GM19324 (cell line): ENCODE measurements around the gene PDK3.

Source experiments
- ATAC-seq: cut with Tn5 transposase; IDR thresholded peaks from one replicate; pipeline ENCODE4 v1.9.1; 2021; ENCODE audit warnings: mild to moderate bottlenecking, moderate library complexity; ENCODE audit not compliant: unreplicated experiment, low FRiP score

PDK3 gene

DNA sequence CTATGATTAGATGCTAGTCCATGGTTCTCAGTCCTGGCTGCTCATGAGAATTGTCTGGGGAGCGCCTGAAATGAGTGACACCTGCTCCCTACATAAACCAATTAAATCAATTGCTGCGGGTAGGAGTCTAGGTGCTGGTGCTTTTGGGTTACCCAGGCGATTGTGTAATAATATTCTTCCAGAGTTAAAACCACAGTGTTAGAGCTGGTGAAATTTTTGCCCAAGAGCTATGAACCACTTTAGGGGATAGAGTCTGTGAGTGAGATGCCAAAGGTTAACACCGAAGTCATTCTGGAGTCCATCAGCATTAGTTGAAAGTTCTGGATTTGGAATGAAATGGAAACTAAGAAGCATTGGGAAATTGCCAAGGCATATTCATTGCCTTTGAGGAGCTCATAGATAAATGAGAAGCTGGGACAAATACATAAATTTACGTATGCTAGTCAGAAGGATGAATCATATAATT, 15.3 kb downstream of the PDK3 start:
- peak; percentile 34 for ATAC-seq

DNA sequence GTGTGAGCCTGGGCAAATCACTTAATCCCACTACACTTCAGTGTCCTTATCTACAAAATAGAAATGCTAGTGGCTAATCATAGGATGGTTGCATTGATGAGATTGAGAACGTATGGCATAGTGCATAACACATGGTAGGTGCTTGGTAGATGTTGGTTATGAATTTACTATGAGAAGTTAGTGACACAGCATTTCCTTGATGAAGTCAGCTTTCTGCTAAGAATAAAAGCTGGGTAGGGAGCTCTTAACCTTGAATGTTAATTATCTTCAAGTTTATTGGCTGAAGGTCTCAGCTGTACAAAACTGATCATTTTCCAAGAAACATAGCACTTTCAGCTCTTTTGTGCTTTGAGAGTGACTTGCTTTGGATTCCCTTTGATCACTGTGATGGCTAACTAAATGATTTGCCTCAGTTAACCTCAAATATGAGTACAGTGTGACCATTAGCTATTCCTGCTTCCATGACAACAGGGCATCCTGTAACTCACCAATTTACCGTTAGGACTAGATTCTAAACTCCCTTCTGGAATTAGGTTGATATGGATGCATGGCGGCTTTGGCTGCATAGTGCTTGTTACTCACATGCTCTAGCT, 17.8 kb downstream of the PDK3 start:
- no peak for ATAC-seq

DNA sequence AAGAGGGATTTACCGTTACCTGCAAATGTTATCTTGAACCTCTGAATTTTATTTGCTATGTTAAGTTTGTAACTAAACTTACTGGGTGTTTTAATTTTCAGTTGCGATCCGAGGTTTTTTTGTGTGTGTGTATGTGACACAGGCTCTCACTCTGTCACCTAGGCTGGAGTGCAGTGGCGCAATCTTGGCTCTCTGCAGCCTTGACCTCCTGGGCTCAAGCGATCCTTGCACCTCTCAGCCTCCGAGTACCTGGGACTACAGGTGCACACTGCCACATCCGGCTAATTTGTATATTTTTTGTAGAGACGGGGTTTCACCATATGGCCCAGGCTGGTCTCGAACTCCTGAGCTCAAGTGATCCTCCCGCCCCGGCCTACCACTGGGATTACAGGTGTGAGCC, 18.5 kb downstream of the PDK3 start:
- no peak for ATAC-seq

- ATAC-seq: no peak
Observed at GRCh38 chrX:24485323-24485722, 20.2 kb downstream of the PDK3 start.

- no peak for ATAC-seq
Observed at GRCh38 chrX:24485976-24486680, 21.0 kb downstream of the PDK3 start.

- ATAC-seq: no peak
Observed at GRCh38 chrX:24487571-24487970, 22.5 kb downstream of the PDK3 start.

DNA sequence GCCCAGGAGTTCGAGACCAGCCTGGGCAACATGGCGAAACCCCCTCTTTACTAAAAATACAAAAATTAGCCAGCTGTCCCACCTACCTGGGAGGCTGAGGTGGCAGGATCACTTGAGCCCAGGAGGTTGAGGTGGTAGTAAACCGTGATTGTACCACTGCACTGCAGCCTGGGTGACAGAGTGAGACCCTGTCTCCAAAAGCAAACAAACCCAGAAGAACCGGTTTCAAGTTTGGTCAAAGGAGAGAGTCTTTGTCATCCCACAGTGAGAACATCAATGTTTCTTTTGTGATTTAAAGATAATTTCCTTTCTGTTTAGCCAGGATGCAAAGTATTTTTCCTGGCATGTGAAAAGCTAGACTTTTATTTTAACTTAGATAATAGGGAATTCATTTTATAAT, 26.7 kb downstream of the PDK3 start:
- no peak for ATAC-seq

DNA sequence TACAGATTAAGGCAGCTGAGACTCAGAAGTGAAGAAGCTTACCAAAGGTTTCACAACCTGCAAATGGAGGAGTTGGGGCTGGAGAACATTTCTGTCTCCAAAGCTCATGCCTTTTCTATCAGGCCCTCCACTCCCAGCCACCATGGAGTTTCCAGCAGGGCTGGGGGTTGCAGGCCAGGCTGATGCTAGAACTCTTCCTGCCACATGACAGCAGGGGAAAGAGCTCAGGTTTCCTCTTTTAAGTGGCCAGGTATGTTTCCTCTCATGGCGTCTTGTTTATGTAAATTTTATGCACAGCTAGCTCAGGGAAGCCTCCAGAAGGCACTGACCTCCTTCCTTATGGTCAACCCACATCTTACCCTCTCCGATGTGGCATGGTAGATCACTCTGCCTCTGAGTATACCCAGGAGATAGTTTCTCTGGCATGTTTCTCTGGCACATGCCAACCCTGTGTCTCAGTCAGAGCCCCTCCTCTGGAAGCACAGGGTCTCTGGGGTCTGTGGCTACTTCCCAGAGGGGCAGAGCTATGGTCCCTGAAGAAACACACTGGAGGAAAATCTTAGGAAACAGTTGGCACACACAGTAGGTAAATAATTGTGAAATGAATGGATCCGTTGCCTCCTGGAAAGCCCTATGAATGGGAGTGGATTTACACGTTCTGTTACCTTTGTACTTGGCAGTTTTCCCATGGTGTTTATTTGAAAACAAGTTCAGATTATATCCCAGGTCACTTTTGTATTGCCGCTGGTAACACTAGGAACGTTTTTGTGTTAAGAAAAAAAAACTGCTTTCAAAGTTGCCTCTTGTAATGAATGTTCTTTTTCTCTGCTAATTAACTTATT, 28.9 kb downstream of the PDK3 start:
- ATAC-seq: no peak

DNA sequence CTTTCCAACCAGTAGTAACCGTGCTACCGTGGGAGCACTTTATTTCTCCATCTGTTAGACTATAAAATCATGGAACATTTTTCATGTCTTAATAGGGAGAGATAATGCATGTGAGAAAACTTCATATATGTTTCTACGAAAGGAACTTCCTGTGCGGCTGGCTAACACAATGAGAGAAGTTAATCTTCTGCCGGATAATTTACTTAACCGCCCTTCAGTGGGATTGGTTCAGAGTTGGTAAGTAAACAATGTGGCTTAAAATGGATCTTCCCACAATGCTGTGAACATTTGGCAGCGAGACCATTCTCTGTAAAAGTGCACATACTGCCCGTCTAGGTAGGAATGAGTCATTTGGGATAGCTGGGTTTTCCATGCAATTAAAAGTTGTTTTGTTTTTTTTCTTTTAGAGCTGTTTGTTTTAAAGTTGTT, 29.6 kb downstream of the PDK3 start:
- no peak for ATAC-seq

DNA sequence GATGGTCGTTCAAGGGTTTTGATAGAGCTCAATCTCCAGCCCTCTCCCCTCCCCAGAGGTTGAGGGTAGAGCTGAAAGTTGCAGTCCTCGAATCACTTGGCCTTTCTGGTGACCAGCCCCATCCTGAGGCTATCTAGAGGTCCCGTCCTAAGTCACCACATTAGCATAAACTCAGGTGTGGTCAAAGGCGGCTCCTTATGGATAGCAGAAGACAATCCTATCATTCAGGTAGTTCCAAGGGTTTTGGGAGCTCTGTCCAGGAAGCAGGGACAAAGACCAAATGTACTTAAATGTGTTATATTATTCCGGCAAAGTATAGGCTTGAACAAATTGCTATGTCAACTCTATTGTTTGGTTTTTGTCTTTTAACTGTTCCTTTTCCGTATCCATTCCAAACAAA, 30.6 kb downstream of the PDK3 start:
- ATAC-seq: no peak

- no peak for ATAC-seq
Observed at GRCh38 chrX:24498181-24498580, 33.1 kb downstream of the PDK3 start.

GRCh38 chrX:24498975-24499374, 33.9 kb downstream of the PDK3 start:
- no peak for ATAC-seq

- ATAC-seq: no peak
Observed at GRCh38 chrX:24506082-24506481, 41.0 kb downstream of the PDK3 start.

DNA sequence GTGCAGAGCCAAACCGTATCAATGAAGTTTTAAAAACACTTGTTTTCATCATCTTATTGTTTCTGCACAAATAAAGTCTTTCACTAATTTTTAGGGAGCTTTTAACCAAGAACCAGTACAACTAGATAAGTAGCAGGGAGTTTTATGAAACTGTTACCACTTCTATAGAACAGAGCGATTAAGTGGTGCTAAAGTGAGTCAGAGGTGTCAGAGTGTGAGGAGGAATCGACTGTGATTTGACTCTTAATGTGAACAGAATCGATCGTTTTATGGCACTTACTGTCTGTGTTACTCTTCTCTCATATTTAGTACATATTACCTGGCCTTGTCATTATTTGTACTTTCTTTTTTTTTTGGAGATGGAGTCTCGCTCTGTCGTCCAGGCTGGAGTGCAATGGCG, 43.3 kb downstream of the PDK3 start:
- no peak for ATAC-seq

DNA sequence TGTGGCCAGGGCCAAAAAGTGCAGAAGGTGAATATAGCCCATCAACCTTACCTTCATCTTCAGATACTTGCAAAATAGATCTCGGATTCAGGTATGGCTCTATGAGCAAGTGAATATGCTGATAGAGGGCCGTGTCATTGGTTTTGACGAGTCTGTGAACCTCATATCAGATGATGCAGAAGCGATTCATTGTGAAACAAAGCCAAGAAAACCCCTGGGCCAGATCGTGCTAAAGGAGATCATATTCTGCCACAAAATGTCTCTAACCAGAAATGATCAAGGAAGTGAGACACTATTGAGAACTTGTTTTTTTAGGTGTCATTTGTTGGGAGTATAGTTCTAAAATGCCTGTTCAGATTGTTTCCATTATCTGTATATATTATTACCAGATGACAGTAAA, 48.3 kb downstream of the PDK3 start:
- peak; percentile 85 for ATAC-seq

GRCh38 chrX:24515447-24515846, 50.4 kb downstream of the PDK3 start:
- ATAC-seq: no peak

GRCh38 chrX:24520472-24520871, 55.4 kb downstream of the PDK3 start:
- no peak for ATAC-seq

GRCh38 chrX:24525455-24525854, 60.4 kb downstream of the PDK3 start:
- ATAC-seq: no peak

GRCh38 chrX:24526616-24527015, 61.5 kb downstream of the PDK3 start:
- no peak for ATAC-seq

DNA sequence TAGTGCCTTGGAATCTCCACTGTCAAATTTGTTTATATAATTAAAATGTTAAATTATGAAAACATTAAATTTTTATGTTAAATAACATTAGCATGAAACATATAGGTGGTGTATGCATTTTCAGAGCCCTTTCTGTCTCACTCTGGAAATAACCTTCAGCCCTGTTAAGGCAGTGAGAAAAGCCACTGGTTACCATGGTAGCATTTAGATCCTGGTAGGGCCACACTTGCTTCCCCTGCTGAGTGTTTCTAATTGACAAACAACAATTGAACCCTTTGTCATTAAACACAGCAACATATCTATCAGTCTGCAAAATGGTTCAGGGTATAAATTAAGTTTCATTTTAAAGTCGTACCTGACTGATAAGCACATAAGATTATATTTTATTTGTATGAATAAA, 63.5 kb downstream of the PDK3 start:
- ATAC-seq: no peak

- ATAC-seq: no peak
Observed at GRCh38 chrX:24536551-24536950, 71.5 kb downstream of the PDK3 start.
